Ovary (tissue), 1 donor: ENCODE results near the gene LBX2.

ENCODE experiments used
- EP300 ChIP-seq: sonication (generic); formaldehyde crosslinking; IDR thresholded peaks from one replicate; pipeline ENCODE4 v1.6.1; 2017; ENCODE audit warnings: antibody characterized with exemption
- POLR2A ChIP-seq: fragments of 450-650 bp; IDR thresholded peaks from one replicate; pipeline ENCODE4 v1.6.1; 2017; ENCODE audit warnings: antibody characterized with exemption, mild to moderate bottlenecking, moderate library complexity

GRCh38 chr2:74507926-74508520, 8.6 kb upstream of the LBX2 start:
- TF ChIP-seq POLR2A: no peak
- no peak for TF ChIP-seq EP300
